ENCODE measurements around the gene TAB3.

TAB3 gene

GRCh38 chrX:30930679-30931078, 41.6 kb upstream of the TAB3 start:
- no peak overlapping the region for H2BK5ac ChIP-seq (ENCODE audit: low read depth, low read length, poor library complexity)
- no peak overlapping the region for H4K8ac ChIP-seq (ENCODE audit: low read depth, low read length)
- H3K23ac ChIP-seq (ENCODE audit: low read length): no peak overlapping the region
- no peaks in the 10 kb centered on the region for H3K36me3 ChIP-seq (ENCODE audit: control insufficient read depth in 1 of 2, insufficient read depth in 2 of 2, low read length in 2 of 2)
- no peak overlapping the region for H2BK12ac ChIP-seq (ENCODE audit: low read length)
- no peak overlapping the region for H3K4me2 ChIP-seq (ENCODE audit: low read length)
- WGBS (ENCODE audit: extremely low coverage, insufficient coverage, insufficient read length): no CpG with 5 or more reads among the region's 6 CpGs
- DNase-seq: no peak
- no peak overlapping the region for H3K4ac ChIP-seq (ENCODE audit: low read depth, low read length)
- no peak overlapping the region for H4K91ac ChIP-seq (ENCODE audit: low read depth, low read length)
- H3K4me1 ChIP-seq (ENCODE audit: control insufficient read depth in 1 of 2, insufficient read depth in 2 of 2, low read length in 2 of 2): peaks cover 0 to 2% of the 10 kb centered on the region in 2 experiments
- H3K79me2 ChIP-seq (ENCODE audit: control insufficient read depth, insufficient read depth, low read length, poor library complexity): no peaks in the 10 kb centered on the region
- no peak overlapping the region for H2AFZ ChIP-seq (ENCODE audit: insufficient read depth, low read length, poor library complexity)
- no peak overlapping the region for H2BK120ac ChIP-seq (ENCODE audit: insufficient read depth, low read length, poor library complexity)
- H4K12ac ChIP-seq (ENCODE audit: low read depth, low read length): no peak overlapping the region
- H3K4me3 ChIP-seq (ENCODE audit: low read depth, low read length): no peak overlapping the region
- H3K14ac ChIP-seq (ENCODE audit: low read length): no peak overlapping the region
- no peaks in the 10 kb centered on the region for H3K27me3 ChIP-seq (ENCODE audit: insufficient read depth, low read length)
- H3K9ac ChIP-seq (ENCODE audit: low read length): no peak overlapping the region
- H3K27ac ChIP-seq (ENCODE audit: low read depth, low read length): no peak overlapping the region
- H3K18ac ChIP-seq (ENCODE audit: low read length): no peak overlapping the region
- no peaks in the 10 kb centered on the region for H3K9me3 ChIP-seq (ENCODE audit: insufficient read depth, low read depth, low read length)
- no peaks in the 10 kb centered on the region for H3K79me1 ChIP-seq (ENCODE audit: low read length)
- H2AK5ac ChIP-seq (ENCODE audit: low read length): no peak overlapping the region

GRCh38 chrX:30930143-30930542, 41.1 kb upstream of the TAB3 start:
- Histone ChIP-seq H4K8ac (ENCODE audit: low read depth, low read length) (no peak overlapping the region), H2AK5ac (ENCODE audit: low read length) (no peak overlapping the region)
- no CpG with 5 or more reads among the region's 1 CpG for WGBS (ENCODE audit: extremely low coverage, insufficient coverage, insufficient read length)

GRCh38 chrX:30920271-30920670, 31.2 kb upstream of the TAB3 start:
- no peak overlapping the region for H2AFZ ChIP-seq (ENCODE audit: insufficient read depth, low read length, poor library complexity)
- no peak overlapping the region for H4K8ac ChIP-seq (ENCODE audit: low read depth, low read length)
- no peak overlapping the region for H4K91ac ChIP-seq (ENCODE audit: low read depth, low read length)
- H3K9me3 ChIP-seq (ENCODE audit: insufficient read depth, low read depth, low read length): no peaks in the 10 kb centered on the region
- H3K4me3 ChIP-seq (ENCODE audit: low read depth, low read length): no peak overlapping the region
- no peak overlapping the region for H3K27ac ChIP-seq (ENCODE audit: low read depth, low read length)
- no peak overlapping the region for H4K12ac ChIP-seq (ENCODE audit: low read depth, low read length)
- no peak overlapping the region for H3K9ac ChIP-seq (ENCODE audit: low read length)
- H2BK12ac ChIP-seq (ENCODE audit: low read length): no peak overlapping the region
- H3K79me1 ChIP-seq (ENCODE audit: low read length): no peaks in the 10 kb centered on the region
- no peak overlapping the region for H2BK5ac ChIP-seq (ENCODE audit: low read depth, low read length, poor library complexity)
- no peak overlapping the region for H3K4ac ChIP-seq (ENCODE audit: low read depth, low read length)
- H3K18ac ChIP-seq (ENCODE audit: low read length): no peak overlapping the region
- no peak overlapping the region for H2BK120ac ChIP-seq (ENCODE audit: insufficient read depth, low read length, poor library complexity)
- H3K27me3 ChIP-seq (ENCODE audit: insufficient read depth, low read length): no peaks in the 10 kb centered on the region
- no peaks in the 10 kb centered on the region for H3K4me1 ChIP-seq (ENCODE audit: control insufficient read depth in 1 of 2, insufficient read depth in 2 of 2, low read length in 2 of 2)
- no peaks in the 10 kb centered on the region for H3K79me2 ChIP-seq (ENCODE audit: control insufficient read depth, insufficient read depth, low read length, poor library complexity)
- WGBS (ENCODE audit: extremely low coverage, insufficient coverage, insufficient read length): no CpG with 5 or more reads among the region's 3 CpGs
- H3K4me2 ChIP-seq (ENCODE audit: low read length): no peak overlapping the region
- no peak for DNase-seq
- no peak overlapping the region for H3K23ac ChIP-seq (ENCODE audit: low read length)
- H2AK5ac ChIP-seq (ENCODE audit: low read length): no peak overlapping the region
- H3K36me3 ChIP-seq (ENCODE audit: control insufficient read depth in 1 of 2, insufficient read depth in 2 of 2, low read length in 2 of 2): no peaks in the 10 kb centered on the region
- no peak overlapping the region for H3K14ac ChIP-seq (ENCODE audit: low read length)

More at GRCh38 chrX:30930143-30930542, 41.1 kb upstream of the TAB3 start:
- no peaks in the 10 kb centered on the region for H3K27me3 ChIP-seq (ENCODE audit: insufficient read depth, low read length)
- no peak overlapping the region for H2BK120ac ChIP-seq (ENCODE audit: insufficient read depth, low read length, poor library complexity)
- H3K4me3 ChIP-seq (ENCODE audit: low read depth, low read length): no peak overlapping the region
- no peaks in the 10 kb centered on the region for H3K36me3 ChIP-seq (ENCODE audit: control insufficient read depth in 1 of 2, insufficient read depth in 2 of 2, low read length in 2 of 2)
- no peak overlapping the region for H3K27ac ChIP-seq (ENCODE audit: low read depth, low read length)
- H3K23ac ChIP-seq (ENCODE audit: low read length): no peak overlapping the region
- no peak overlapping the region for H3K4me2 ChIP-seq (ENCODE audit: low read length)
- H3K4me1 ChIP-seq (ENCODE audit: control insufficient read depth in 1 of 2, insufficient read depth in 2 of 2, low read length in 2 of 2): peaks cover 0 to 2% of the 10 kb centered on the region in 2 experiments
- no peak overlapping the region for H3K9ac ChIP-seq (ENCODE audit: low read length)
- H3K18ac ChIP-seq (ENCODE audit: low read length): no peak overlapping the region
- no peak overlapping the region for H3K4ac ChIP-seq (ENCODE audit: low read depth, low read length)
- H3K14ac ChIP-seq (ENCODE audit: low read length): no peak overlapping the region
- no peaks in the 10 kb centered on the region for H3K9me3 ChIP-seq (ENCODE audit: insufficient read depth, low read depth, low read length)
- no peak overlapping the region for H2AFZ ChIP-seq (ENCODE audit: insufficient read depth, low read length, poor library complexity)
- H4K91ac ChIP-seq (ENCODE audit: low read depth, low read length): no peak overlapping the region
- no peak for DNase-seq
- H4K12ac ChIP-seq (ENCODE audit: low read depth, low read length): no peak overlapping the region
- H2BK5ac ChIP-seq (ENCODE audit: low read depth, low read length, poor library complexity): no peak overlapping the region
- no peak overlapping the region for H2BK12ac ChIP-seq (ENCODE audit: low read length)
- no peaks in the 10 kb centered on the region for H3K79me1 ChIP-seq (ENCODE audit: low read length)
- no peaks in the 10 kb centered on the region for H3K79me2 ChIP-seq (ENCODE audit: control insufficient read depth, insufficient read depth, low read length, poor library complexity)

GRCh38 chrX:30918480-30918879, 29.4 kb upstream of the TAB3 start:
- H3K79me1 ChIP-seq (ENCODE audit: low read length): no peaks in the 10 kb centered on the region
- H3K4me3 ChIP-seq (ENCODE audit: low read depth, low read length): no peak overlapping the region
- H3K27me3 ChIP-seq (ENCODE audit: insufficient read depth, low read length): no peaks in the 10 kb centered on the region
- no peaks in the 10 kb centered on the region for H3K4me1 ChIP-seq (ENCODE audit: control insufficient read depth in 1 of 2, insufficient read depth in 2 of 2, low read length in 2 of 2)
- H3K9me3 ChIP-seq (ENCODE audit: insufficient read depth, low read depth, low read length): no peaks in the 10 kb centered on the region
- H3K4ac ChIP-seq (ENCODE audit: low read depth, low read length): no peak overlapping the region
- no peak overlapping the region for H2AK5ac ChIP-seq (ENCODE audit: low read length)
- DNase-seq: no peak
- no peak overlapping the region for H3K23ac ChIP-seq (ENCODE audit: low read length)
- no peaks in the 10 kb centered on the region for H3K36me3 ChIP-seq (ENCODE audit: control insufficient read depth in 1 of 2, insufficient read depth in 2 of 2, low read length in 2 of 2)
- no peak overlapping the region for H3K18ac ChIP-seq (ENCODE audit: low read length)
- no peak overlapping the region for H2BK12ac ChIP-seq (ENCODE audit: low read length)
- no peak overlapping the region for H2AFZ ChIP-seq (ENCODE audit: insufficient read depth, low read length, poor library complexity)
- no peak overlapping the region for H2BK5ac ChIP-seq (ENCODE audit: low read depth, low read length, poor library complexity)
- no peak overlapping the region for H2BK120ac ChIP-seq (ENCODE audit: insufficient read depth, low read length, poor library complexity)
- H4K8ac ChIP-seq (ENCODE audit: low read depth, low read length): no peak overlapping the region
- no peak overlapping the region for H4K12ac ChIP-seq (ENCODE audit: low read depth, low read length)
- H4K91ac ChIP-seq (ENCODE audit: low read depth, low read length): no peak overlapping the region
- no peak overlapping the region for H3K27ac ChIP-seq (ENCODE audit: low read depth, low read length)
- no CpG with 5 or more reads among the region's 1 CpG for WGBS (ENCODE audit: extremely low coverage, insufficient coverage, insufficient read length)
- no peak overlapping the region for H3K9ac ChIP-seq (ENCODE audit: low read length)
- no peak overlapping the region for H3K4me2 ChIP-seq (ENCODE audit: low read length)
- H3K14ac ChIP-seq (ENCODE audit: low read length): no peak overlapping the region
- H3K79me2 ChIP-seq (ENCODE audit: control insufficient read depth, insufficient read depth, low read length, poor library complexity): no peaks in the 10 kb centered on the region
